ENCODE measurements around the gene PRMT5.

The PRMT5 gene

GRCh38 chr14:22884738-22885523 is 44.2 kb downstream of the PRMT5 start:
- Mint-ChIP-seq H3K27me3 (peaks cover 47% of the 10 kb centered on the region), H3K9me3 (no peaks in the 10 kb centered on the region), H3K4me1 (peaks cover 48% of the 10 kb centered on the region), H3K36me3 (peaks cover 5% of the 10 kb centered on the region), H3K27ac (no peak overlapping the region), H3K4me3 (no peak overlapping the region)
- CTCF ChIA-PET: interaction anchor here (0.5 to 11.8 kb wide), 9 partner anchors 11 to 750 kb away, joined by 3 to 115 read pairs (median 3); partner anchors contain the start of gene LRP10
- DNase-seq: no peak

GRCh38 chr14:22884076-22884737 is 45.0 kb downstream of the PRMT5 start:
- DNase-seq: no peak
- H3K4me1 Mint-ChIP-seq: peaks cover 40% of the 10 kb centered on the region
- no peak overlapping the region for H3K4me3 Mint-ChIP-seq
- CTCF ChIA-PET: interaction anchor here (0.5 to 11.8 kb wide), 6 partner anchors 11 to 749 kb away, joined by 3 to 115 read pairs (median 3); partner anchors contain the start of gene LRP10
- H3K36me3 Mint-ChIP-seq: peaks cover 4% of the 10 kb centered on the region
- no peaks in the 10 kb centered on the region for H3K9me3 Mint-ChIP-seq
- H3K27me3 Mint-ChIP-seq: peaks cover 47% of the 10 kb centered on the region
- H3K27ac Mint-ChIP-seq: no peak overlapping the region

DNA sequence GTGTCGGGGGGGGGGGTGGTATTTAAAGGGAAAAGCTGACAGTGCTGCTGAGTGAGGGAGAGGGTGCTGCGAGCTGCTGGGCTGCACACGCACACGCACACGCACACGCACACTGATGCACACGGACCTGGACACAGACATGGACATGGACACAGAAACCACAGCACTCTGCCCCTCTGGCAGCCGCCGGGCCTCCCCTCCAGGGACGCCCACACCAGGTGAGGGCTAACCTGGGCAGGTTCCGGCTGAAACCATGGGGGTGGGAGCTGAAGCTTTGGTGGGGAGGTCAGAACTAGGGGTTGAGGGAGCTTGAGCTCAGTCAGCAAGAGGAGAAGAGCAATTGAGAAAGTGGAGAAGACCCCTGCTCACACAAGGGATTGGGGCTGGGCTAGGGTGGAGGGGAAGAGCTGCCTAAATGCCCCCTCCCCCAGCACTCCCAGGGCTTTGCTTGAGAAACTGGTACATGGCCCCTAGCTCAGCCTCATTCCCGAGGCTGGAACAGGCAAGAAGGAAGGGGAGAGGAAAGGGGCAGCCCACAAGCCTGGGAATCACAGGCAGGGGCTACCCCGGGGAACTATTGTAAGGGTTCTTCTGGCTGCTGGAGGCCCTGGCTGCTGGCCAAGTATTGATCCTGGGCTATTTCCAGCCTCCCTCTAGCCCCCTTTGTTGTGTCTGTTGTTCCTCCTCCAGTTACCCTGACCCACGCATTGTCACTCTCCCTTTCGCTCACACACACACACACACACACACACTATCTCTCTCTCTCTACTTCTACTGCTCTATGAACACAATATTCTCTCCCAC is 45.8 kb downstream of the PRMT5 start, which contains the start of gene REM2:
Gene REM2 (plus strand): TSS at position 50 of the 804 bp plus-strand sequence. CDS start 66 bp downstream, at position 116.
- no peak within 1 kb of the TSS for H3K4me3 Mint-ChIP-seq
- no peak for DNase-seq

DNA sequence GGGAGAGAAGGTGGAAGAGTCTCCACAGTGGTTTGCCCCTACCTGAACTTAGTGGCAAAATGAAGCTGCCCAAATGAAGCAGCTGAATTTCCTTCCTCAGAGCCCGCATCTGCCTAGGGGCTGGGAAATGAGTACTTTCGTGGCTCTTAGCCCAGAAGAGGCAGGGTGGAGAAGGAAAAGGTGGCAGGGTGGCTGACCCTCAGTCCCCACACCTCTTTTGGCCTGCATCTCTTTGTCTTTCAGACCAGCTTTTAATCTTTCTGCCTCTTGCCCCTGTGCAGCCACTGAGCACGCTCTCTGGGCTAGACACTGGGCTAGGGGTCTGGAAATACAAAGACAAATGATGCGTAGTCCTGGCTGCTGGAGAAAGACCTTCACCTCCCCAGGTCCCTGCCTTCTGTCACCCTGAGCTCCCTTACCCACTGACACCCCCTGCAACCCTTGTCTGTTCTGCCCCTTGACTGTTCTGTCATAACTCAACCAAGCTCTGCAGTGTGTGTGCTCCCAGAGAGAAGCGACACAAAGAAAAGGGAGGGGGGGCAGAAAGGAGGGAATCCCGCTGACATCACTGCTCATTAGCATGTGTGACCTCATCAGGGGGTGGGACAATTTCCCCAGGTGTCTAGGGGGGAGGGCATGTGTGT is 46.5 kb downstream of the PRMT5 start:
- DNase-seq: peak; percentile 38
- H3K27me3 Mint-ChIP-seq: peaks cover 47% of the 10 kb centered on the region
- CTCF ChIA-PET: interaction anchor here (0.7 to 11.8 kb wide), 6 partner anchors 9 to 61 kb away, joined by 3 to 115 read pairs (median 5); partner anchors contain the start of gene LRP10
- no peak overlapping the region for H3K4me3 Mint-ChIP-seq
- H3K4me1 Mint-ChIP-seq: peaks cover 28% of the 10 kb centered on the region
- no peaks in the 10 kb centered on the region for H3K9me3 Mint-ChIP-seq
- peaks cover 16% of the 10 kb centered on the region for H3K36me3 Mint-ChIP-seq
- no peak overlapping the region for H3K27ac Mint-ChIP-seq

More for the DNA sequence above, 45.8 kb downstream of the PRMT5 start, which contains the start of gene REM2:
- Mint-ChIP-seq H3K36me3 (peaks cover 10% of the 10 kb centered on the region), H3K4me1 (peaks cover 35% of the 10 kb centered on the region), H3K27ac (peak within 1 kb of the TSS; percentile 30), H3K9me3 (no peaks in the 10 kb centered on the region), H3K27me3 (peaks cover 47% of the 10 kb centered on the region)
- CTCF ChIA-PET: interaction anchor here (1.0 to 11.8 kb wide), 6 partner anchors 10 to 313 kb away, joined by 3 to 115 read pairs (median 5); partner anchors contain the start of gene LRP10

DNA sequence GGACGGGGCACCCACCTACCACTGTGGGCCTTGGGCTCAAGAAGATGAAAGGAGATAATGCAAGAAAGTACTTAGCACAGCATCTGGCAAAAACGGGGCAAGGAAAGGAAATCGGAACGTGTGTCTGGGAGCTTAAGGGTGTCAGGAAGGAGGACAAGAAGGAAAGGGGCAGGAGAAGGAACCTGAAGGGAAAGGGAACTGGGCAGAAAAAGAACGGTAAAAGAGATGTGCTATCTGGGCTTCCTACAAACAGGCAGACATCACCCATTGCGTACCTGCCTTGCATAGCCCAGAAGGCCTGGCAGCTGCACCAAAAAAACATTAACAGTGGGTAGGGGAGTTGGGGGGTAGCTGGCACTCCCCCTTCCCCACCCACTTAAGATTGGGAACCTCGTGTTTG is 47.1 kb downstream of the PRMT5 start:
- H3K4me3 Mint-ChIP-seq: no peak overlapping the region
- DNase-seq: no peak
- peaks cover 22% of the 10 kb centered on the region for H3K4me1 Mint-ChIP-seq
- peaks cover 47% of the 10 kb centered on the region for H3K27me3 Mint-ChIP-seq
- H3K27ac Mint-ChIP-seq: no peak overlapping the region
- CTCF ChIA-PET: interaction anchor here (0.7 to 11.8 kb wide), 6 partner anchors 9 to 61 kb away, joined by 3 to 115 read pairs (median 5); partner anchors contain the start of gene LRP10
- H3K36me3 Mint-ChIP-seq: peaks cover 20% of the 10 kb centered on the region
- no peaks in the 10 kb centered on the region for H3K9me3 Mint-ChIP-seq

- no peak for DNase-seq
- Mint-ChIP-seq H3K36me3 (peaks cover 43% of the 10 kb centered on the region), H3K9me3 (no peaks in the 10 kb centered on the region), H3K4me1 (peaks cover 12% of the 10 kb centered on the region), H3K27me3 (peaks cover 18% of the 10 kb centered on the region), H3K4me3 (no peak overlapping the region), H3K27ac (no peak overlapping the region)
- CTCF ChIA-PET: interaction anchor here (0.5 to 0.6 kb wide), 2 partner anchors 10 to 374 kb away, joined by 3 read pairs; no protein-coding TSS in a partner anchor
Observed at GRCh38 chr14:22878271-22879246, 50.6 kb downstream of the PRMT5 start.

DNA sequence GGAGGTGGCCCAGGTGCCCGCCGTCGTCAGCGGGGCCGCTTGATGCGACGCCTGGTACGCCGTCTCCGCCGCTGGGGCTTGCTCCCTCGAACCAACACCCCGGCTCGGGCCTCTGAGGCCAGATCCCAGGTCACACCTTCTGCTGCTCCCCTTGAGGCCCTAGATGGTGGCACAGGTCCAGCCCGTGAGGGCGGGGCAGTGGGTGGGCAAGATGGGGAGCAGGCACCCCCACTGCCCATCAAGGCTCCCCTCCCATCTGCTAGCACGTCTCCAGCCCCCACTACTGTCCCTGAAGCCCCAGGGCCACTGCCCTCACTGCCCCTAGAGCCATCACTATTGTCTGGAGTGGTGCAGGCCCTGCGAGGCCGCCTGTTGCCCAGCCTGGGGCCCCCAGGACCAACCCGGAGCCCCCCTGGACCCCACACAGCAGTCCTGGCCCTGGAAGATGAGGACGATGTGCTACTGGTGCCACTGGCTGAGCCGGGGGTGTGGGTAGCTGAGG is 52.1 kb downstream of the PRMT5 start:
- peaks cover 21% of the 10 kb centered on the region for H3K4me1 Mint-ChIP-seq
- H3K27me3 Mint-ChIP-seq: peaks cover 3% of the 10 kb centered on the region
- no peaks in the 10 kb centered on the region for H3K9me3 Mint-ChIP-seq
- H3K36me3 Mint-ChIP-seq: peaks cover 49% of the 10 kb centered on the region
- H3K27ac Mint-ChIP-seq: no peak overlapping the region
- H3K4me3 Mint-ChIP-seq: no peak overlapping the region
- CTCF ChIA-PET: no interaction called here
- DNase-seq: no peak

GRCh38 chr14:22875748-22876319 is 53.3 kb downstream of the PRMT5 start:
- CTCF ChIA-PET: interaction anchor here (6.3 kb wide), 1 partner anchor 10 kb away, joined by 115 read pairs; the partner anchor contains the start of gene REM2
- H3K36me3 Mint-ChIP-seq: peaks cover 49% of the 10 kb centered on the region
- DNase-seq: no peak
- peaks cover 23% of the 10 kb centered on the region for H3K4me1 Mint-ChIP-seq
- no peak overlapping the region for H3K27ac Mint-ChIP-seq
- H3K4me3 Mint-ChIP-seq: no peak overlapping the region
- H3K27me3 Mint-ChIP-seq: no peaks in the 10 kb centered on the region
- H3K9me3 Mint-ChIP-seq: no peaks in the 10 kb centered on the region

GRCh38 chr14:22875003-22875747 is 54.0 kb downstream of the PRMT5 start:
- H3K36me3 Mint-ChIP-seq: peaks cover 49% of the 10 kb centered on the region
- no peak overlapping the region for H3K27ac Mint-ChIP-seq
- H3K27me3 Mint-ChIP-seq: no peaks in the 10 kb centered on the region
- CTCF ChIA-PET: interaction anchor here (6.3 kb wide), 1 partner anchor 11 kb away, joined by 115 read pairs; the partner anchor contains the start of gene REM2
- no peak overlapping the region for H3K4me3 Mint-ChIP-seq
- no peaks in the 10 kb centered on the region for H3K9me3 Mint-ChIP-seq
- DNase-seq: no peak
- H3K4me1 Mint-ChIP-seq: peaks cover 30% of the 10 kb centered on the region

DNA sequence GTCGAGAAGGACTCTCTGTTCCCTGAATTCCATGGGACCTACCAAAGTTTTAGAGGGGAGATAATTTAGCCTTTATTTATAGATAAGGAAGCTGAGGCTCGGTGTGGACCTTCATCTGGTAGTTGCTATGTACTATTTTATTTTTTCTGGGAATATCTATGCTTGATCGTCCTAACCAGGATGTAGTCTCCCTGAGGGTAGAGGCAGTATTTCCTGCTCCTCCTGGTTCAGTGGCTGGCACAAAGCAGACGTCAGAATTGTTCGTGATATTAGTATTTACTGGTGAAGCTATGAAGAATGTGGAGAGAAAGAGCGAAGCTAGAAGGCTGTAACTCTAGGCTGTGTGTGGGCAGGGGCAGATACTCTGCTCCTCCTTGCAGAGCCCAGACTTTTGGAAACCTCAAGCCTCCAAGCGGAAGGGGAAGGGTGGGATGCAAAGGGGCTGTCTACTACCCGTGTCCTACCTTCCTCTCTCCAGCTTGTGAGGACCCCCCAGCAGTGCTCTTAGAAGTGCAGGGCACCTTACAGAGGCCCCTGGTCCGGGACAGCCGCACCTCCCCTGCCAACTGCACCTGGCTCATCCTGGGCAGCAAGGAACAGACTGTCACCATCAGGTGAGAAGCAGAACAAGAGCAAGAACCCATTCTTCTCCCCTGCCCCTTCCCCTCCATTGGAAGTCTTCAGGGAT is 56.2 kb downstream of the PRMT5 start:
- Mint-ChIP-seq H3K27me3 (no peaks in the 10 kb centered on the region), H3K9me3 (no peaks in the 10 kb centered on the region), H3K4me1 (peaks cover 37% of the 10 kb centered on the region), H3K27ac (peak overlapping the region; percentile 94), H3K36me3 (peaks cover 37% of the 10 kb centered on the region), H3K4me3 (peak overlapping the region; percentile 88)
- CTCF ChIA-PET: interaction anchor here (0.6 to 6.3 kb wide), 21 partner anchors 11 to 129 kb away, joined by 3 to 115 read pairs (median 4); partner anchors contain the start of genes HAUS4, MRPL52, PRMT5 and REM2
- DNase-seq: no peak

Data from activated naive CD4-positive, alpha-beta T cell treated with anti-CD3 and anti-CD28 coated beads, Interleukin-2, amount 10 ng/mL, durations not matched to agents 7 days and 5 days (primary cell).